GM12892 (cell line): Measurements from ENCODE around the gene CCDC167.

ENCODE experiments used
- POLR2A ChIP-seq: IDR thresholded peaks from 2 replicates; pipeline ENCODE4 v1.6.1; 2011; ENCODE audit warnings: low read depth, low read length, control low read depth
- POLR2AphosphoS5 ChIP-seq: IDR thresholded peaks from 2 replicates; pipeline ENCODE4 v1.6.1; 2011; ENCODE audit warnings: low read depth, low read length, control low read depth

GRCh38 chr6:37549154-37549553 is 49.5 kb upstream of the CCDC167 start:
- no peak for TF ChIP-seq POLR2A
- no peak for TF ChIP-seq POLR2AphosphoS5
